Liver (tissue), 3 donors: ENCODE data around the gene RABL6.

ENCODE experiments used
- CTCF ChIP-seq: fragments of 150-350 bp; IDR thresholded peaks from 2 replicates; pipeline ENCODE4 v1.5.1; 2017; ENCODE audit warnings: improper control_type of control experiment, low read depth, low read length; ENCODE audit not compliant: missing input control
- FOXA2 ChIP-seq: IDR thresholded peaks from 2 replicates; pipeline ENCODE4 v1.6.1; 2016; ENCODE audit warnings: antibody characterized with exemption
- JUND ChIP-seq, 2 donors: IDR thresholded peaks; 2 replicates each; pipeline ENCODE4 v1.6.1; 2016; ENCODE audit warnings: antibody characterized with exemption in 2 of 2
- REST ChIP-seq: IDR thresholded peaks from 2 replicates; pipeline ENCODE4 v1.6.1; 2016; ENCODE audit warnings: antibody characterized with exemption, mild to moderate bottlenecking
- donor health status: healthy.
- donor health status: healthy.

GRCh38 chr9:136849038-136849959, 41.6 kb downstream of the RABL6 start, which contains the start of gene PHPT1:
- no peak for TF ChIP-seq FOXA2
- TF ChIP-seq CTCF: no peak
- no peak for TF ChIP-seq REST
- no peak for TF ChIP-seq JUND (IDR thresholded peaks at IDR 0.05)
